Fibroblast of skin of left quadriceps (primary cell): ENCODE results near the gene DCAF12.
"Not testable (repeated sequence)": the region's sequence is repeated elsewhere in the genome, so short reads cannot be mapped to it uniquely, and the experiment has no call there.

Experiments used
- DNase-seq, 2 experiments: peaks; one replicate each; pipeline ENCODE4 v3.0.0-alpha.2; 2013; ENCODE audit warnings: low read depth in 2 of 2

Gene DCAF12

GRCh38 chr9:34069831-34070230 is 56.7 kb downstream of the DCAF12 start:
- no peak for DNase-seq

GRCh38 chr9:34065541-34065940 is 61.0 kb downstream of the DCAF12 start:
- DNase-seq = no peak

- no peak for DNase-seq
These were observed 66.5 kb downstream of the DCAF12 start for GRCh38 chr9:34059954-34060353.

GRCh38 chr9:34059281-34059680 is 67.2 kb downstream of the DCAF12 start:
- no peak for DNase-seq

GRCh38 chr9:34049630-34050384 is 76.7 kb downstream of the DCAF12 start:
- DNase-seq = no peak

- DNase-seq = peak; percentile 94 to 96
These were observed 77.5 kb downstream of the DCAF12 start, which contains the start of gene UBAP2 for GRCh38 chr9:34048727-34049629. Gene UBAP2 (minus strand): TSS chr9:34048887. CDS start chr9:34017148, 31,739 bp downstream.

- DNase-seq = no peak
These were observed 78.4 kb downstream of the DCAF12 start for GRCh38 chr9:34047864-34048726.

- DNase-seq = no peak
These were observed 79.6 kb downstream of the DCAF12 start for GRCh38 chr9:34046784-34047379.

GRCh38 chr9:34045903-34046302 is 80.6 kb downstream of the DCAF12 start:
- DNase-seq = no peak

- DNase-seq = not testable (repeated sequence)
These were observed 84.4 kb downstream of the DCAF12 start for GRCh38 chr9:34042074-34042473.

- not testable (repeated sequence) for DNase-seq
These were observed 87.6 kb downstream of the DCAF12 start for GRCh38 chr9:34038851-34039250.

- no peak for DNase-seq
These were observed 88.9 kb downstream of the DCAF12 start for GRCh38 chr9:34037626-34038025.

- no peak for DNase-seq
These were observed 89.9 kb downstream of the DCAF12 start for GRCh38 chr9:34036625-34037024.
